Measurements from ENCODE around the gene RAB4A.
"Not testable (repeated sequence)": the region's sequence is repeated elsewhere in the genome, so short reads cannot be mapped to it uniquely, and the experiment has no call there.

The RAB4A gene

GRCh38 chr1:229298420-229298819 lies 27.5 kb downstream of the RAB4A start:
- DNase-seq (ENCODE audit: low read depth): no peak

GRCh38 chr1:229298887-229299503 lies 28.1 kb downstream of the RAB4A start:
- no peak for DNase-seq (ENCODE audit: low read depth)

DNA sequence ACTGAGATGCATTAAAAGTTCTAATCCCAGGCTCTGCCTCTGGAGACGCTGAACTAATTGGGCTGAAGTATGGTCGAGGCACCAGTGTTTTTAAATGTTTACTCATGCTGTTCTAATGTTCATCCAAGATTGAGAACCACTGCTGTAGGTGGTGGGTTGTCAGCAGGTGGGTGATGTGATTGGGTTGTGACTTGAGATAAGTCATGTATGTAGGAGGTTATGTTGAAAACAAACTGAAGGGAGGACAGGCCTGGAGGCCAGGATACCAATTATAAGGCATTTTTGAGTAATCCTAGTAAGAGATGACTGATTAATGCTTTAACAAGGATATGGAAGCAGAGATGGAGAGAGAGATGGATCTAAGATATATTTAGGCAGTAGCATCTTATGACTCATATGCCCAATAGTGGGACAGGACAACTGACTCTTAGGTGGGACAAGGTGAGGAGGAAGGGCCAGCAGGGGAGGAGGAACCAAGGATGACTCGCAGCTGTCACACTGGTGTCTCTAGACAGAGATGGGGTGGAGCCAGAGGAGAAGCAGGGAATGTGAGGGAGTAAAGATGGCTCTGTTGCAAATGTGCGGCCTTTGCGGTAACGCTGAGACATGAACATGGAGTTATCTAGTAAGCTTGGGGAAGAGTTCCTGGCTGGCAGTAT lies 29.3 kb downstream of the RAB4A start:
- DNase-seq (ENCODE audit: low read depth): no peak

GRCh38 chr1:229302740-229303139 lies 31.8 kb downstream of the RAB4A start:
- DNase-seq (ENCODE audit: low read depth): no peak

GRCh38 chr1:229303855-229304254 lies 32.9 kb downstream of the RAB4A start:
- DNase-seq (ENCODE audit: low read depth): no peak

DNA sequence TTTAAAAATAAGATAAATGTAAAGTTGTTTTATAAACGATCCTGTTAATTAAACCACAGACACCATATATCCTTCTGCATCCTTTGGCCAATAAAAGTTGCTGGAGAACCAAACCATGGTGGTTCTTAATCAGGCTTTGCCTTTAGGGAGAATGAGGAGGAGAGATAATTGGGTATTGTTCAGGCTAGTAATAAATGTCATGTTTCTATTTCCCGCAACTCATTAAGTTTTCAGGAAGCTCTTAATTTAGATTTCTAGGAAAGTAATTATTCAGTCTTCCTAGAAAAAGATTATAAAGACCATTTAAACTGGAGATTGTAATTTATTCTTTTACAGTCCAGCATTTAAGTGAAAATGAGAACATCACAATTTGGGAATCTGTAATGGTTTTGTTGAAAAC lies 34.5 kb downstream of the RAB4A start:
- no peak for DNase-seq (ENCODE audit: low read depth)

DNA sequence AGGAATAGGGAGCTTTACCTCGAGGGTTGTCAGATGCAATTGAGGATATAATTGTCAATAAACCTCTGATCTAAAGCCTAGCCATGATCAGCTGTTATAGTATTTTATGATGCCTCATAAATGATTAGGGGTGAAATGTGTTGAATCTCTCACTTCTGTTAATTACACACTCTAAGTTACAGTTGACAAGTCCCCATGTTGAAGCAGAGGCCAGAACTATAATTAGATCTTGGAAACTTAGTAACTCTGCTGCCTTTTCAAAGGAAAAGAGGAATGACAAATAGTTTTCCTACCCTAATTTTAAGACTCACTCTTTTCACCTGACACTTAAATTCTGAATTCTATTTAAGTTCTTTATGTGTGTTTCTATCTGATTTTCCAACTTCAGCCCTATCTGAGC lies 38.2 kb downstream of the RAB4A start:
- no peak for DNase-seq (ENCODE audit: low read depth)

DNA sequence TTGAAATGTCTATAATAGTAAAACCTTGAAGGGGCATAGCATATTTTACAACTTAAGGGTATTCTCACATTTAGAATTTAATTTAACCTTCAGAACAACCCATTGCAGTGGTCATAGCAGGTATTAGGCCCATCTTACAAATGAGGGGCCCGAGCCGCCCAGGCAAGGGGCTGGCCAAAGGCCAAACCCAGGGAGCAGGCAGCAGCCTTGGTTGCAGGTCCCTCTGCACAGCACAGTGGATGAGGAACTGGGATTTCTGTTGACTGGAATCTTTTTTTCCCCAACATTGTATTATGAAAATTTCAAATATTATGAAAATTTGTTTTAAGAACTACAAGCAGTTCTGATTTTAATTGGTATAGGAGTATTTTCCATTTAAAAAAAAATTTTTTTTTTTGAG lies 38.8 kb downstream of the RAB4A start:
- no peak for DNase-seq (ENCODE audit: low read depth)

GRCh38 chr1:229310833-229311232 lies 39.9 kb downstream of the RAB4A start:
- DNase-seq (ENCODE audit: low read depth): no peak

DNA sequence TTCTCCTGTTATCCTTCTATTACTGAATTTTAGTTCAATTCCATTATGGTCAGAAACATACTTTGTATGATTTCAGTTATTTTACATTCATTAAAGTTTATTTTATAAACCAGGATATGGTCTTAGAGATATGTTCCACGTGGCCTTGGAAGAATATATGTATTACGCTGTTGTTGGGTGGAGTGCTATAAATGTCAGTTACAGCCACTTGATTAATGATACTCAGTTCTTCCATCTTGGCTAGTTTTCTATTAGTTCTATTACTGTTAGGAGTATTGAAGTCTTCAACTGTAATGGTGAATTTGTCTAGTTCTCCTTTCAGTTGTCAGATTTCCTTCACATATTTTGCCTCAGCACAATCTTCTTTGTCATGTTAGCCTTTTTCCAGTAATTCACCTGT lies 45.3 kb downstream of the RAB4A start:
- no peak for DNase-seq (ENCODE audit: low read depth)

DNA sequence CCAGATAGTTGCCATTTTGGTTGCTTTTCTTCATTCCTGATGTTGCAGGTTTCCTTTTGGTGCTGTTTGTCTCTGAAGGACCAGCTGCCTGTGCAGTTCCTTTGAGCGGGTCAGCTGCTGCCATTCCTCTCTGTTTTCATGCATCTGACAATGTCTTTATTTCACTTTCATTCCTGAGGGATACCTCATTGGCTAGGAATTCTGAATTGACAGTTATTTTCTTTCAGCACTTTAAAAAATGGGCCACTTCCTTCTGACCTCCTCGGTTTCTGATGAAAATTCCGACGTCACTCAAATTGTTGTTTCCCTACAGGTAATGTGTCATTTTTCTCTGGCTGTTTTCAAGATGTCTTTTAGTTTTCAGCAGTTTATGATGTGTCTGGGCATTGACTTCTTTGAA lies 47.1 kb downstream of the RAB4A start:
- DNase-seq (ENCODE audit: low read depth): peak; percentile 4

DNA sequence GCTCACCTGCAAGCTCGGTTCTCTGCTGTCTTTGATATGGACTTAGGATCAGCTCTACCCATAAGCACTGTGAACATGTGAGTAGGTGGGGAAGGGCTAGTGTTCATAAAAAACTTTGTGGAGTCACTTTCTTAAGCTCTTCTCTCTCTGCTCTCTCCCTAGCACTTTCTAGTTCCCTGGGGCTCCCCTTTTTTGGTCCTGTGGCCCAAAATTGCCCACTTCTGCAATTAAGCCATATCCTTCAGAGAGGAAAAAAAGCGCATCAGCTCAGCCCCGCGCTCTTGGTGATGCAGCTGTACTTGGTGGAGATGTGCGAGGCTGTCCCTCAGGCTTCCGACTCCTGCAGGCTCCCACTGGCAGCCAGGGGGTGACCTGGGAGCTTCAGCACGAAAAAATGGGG lies 48.6 kb downstream of the RAB4A start:
- DNase-seq (ENCODE audit: low read depth): no peak

- no peak for DNase-seq (ENCODE audit: low read depth)
Measured at GRCh38 chr1:229323201-229323600, 52.3 kb downstream of the RAB4A start.

DNA sequence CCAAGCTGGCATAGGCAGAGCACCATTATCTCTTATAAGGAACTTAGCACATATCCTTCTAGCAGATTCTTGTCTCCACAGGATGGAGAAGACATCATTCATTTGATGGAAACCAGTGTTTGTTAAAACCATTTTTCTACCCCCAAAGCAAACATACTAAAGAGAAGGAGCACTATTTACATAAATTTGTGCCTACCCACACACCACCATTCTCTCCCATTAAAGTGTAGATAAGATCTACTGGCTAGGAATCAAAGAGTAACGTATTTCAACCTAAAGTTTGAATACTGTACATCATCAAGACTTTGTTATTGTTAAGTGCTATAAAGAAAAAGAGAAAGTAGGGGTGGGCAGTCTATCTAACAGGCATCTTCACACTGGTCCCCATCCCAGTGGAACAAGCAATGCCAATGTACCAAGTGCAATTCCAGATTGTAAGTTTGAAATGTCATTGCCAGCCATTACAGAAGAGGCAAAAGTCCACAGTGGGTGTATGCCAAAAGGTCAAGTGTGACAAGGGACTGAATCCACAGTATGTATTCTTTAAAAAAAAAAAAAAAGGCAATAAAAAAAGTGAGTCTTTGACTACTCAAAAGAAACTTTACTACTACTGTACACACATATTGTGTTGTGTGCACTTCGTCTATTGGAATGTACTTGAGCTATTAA lies 53.1 kb downstream of the RAB4A start:
- no peak for DNase-seq (ENCODE audit: low read depth)

DNA sequence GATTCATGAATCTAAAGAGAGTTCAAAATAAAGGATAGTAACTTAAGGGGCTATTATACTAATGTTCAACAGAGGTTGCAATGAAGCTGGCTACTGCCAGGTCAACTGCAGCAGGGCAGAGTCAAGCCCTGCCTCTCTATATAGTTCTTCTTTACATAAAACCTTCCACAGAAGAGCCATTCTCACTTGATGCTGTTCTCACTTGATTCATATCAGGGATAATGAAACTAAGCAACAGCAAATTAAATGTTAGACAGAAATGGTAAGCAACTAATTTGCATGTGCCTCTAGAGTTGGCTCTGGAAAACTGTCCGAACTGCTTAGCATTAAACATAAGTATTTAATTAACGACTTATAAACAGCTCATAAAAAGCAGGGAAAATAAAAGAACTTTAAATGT lies 54.5 kb downstream of the RAB4A start:
- no peak for DNase-seq (ENCODE audit: low read depth)

DNA sequence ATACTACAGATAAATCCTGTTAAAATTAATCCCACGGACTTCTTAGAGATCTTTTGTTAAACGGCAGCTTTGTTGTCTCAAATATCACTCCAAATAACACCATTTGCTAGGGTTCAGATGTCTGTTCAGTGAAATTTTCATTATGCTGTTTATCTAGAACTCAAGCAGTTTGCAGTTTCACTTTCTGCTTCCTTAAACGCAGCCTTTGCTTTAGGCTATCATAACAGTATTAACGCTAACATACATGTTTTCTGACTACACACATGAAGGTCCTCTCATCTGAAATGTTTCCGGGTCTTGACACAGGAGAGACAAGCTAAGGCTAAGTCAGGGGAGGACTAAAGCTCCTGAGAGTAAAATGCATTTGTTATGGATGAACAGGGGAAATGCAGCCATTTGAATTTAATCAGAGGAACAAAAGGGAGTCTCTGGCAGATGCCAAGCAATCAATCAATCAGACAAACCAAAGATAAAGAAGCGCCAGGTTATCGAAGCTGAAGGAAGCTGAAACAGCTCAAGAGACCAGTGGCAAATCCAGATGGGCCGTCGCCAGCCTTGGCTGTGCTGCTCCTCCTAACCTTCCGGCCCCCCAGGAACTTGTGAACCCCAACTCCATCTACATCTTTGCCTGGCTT lies 55.1 kb downstream of the RAB4A start:
- DNase-seq (ENCODE audit: low read depth): no peak

GRCh38 chr1:229326601-229327000 lies 55.7 kb downstream of the RAB4A start:
- DNase-seq (ENCODE audit: low read depth): no peak

GRCh38 chr1:229327765-229328164 lies 56.9 kb downstream of the RAB4A start:
- DNase-seq (ENCODE audit: low read depth): not testable (repeated sequence)

DNA sequence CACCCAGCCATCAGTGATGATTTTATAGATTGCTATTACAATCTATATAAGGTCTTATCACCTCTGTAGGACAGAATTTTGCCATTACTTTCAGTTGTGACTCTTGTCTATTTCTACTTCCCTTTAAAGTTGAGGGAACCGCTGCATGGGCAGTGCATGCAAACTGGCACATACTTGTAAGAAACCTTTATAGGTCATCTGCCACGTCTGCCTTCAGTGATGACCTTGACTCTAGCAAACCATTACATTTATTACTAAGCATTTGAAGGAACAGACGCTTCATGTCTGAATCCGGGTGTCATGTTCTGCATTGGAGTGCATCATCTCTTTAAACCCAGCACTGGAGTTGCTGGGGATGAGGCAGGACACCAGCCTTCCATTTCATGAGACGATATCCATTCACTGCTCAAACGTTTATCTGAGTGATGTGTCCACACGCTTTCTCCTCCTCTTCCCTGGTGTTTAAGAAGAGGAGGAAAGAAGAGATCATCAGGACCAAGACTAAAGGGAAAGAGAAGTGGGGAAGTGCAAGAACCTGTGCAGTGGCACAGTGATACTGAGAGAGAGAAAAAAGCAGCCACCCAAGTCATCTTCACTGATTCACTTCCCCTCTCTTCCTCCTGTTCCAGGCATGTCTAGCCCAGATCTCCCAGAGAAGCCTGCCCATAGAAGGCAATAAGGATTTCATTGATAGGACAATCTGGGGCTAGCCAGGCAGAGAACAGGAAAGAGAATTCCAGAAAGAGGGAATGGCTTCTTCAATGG lies 57.9 kb downstream of the RAB4A start:
- DNase-seq (ENCODE audit: low read depth): no peak

GRCh38 chr1:229334269-229334668 lies 63.4 kb downstream of the RAB4A start:
- no peak for DNase-seq (ENCODE audit: low read depth)

GRCh38 chr1:229334716-229335115 lies 63.8 kb downstream of the RAB4A start:
- no peak for DNase-seq (ENCODE audit: low read depth)

- no peak for DNase-seq (ENCODE audit: low read depth)
Measured at GRCh38 chr1:229336345-229336744, 65.4 kb downstream of the RAB4A start.
